Spleen (tissue), 7 donors: ENCODE results near the gene ATG4A.

Experiments
- CTCF ChIP-seq, 11 experiments: fragments of 200-600 bp in 7 of 11; fragments of 450-650 bp in 4 of 11; sonication (generic) in 4 of 11; IDR thresholded peaks in 8 of 11; conservative IDR thresholded peaks in 3 of 11; 1 replicate in 7 of 11; 2 replicates in 4 of 11; pipeline versions ENCODE4 v1.4.0 to v1.8.0; 2016 to 2021; ENCODE audit warnings: antibody characterized with exemption in 11 of 11, inconsistent platforms in 4 of 11, mild to moderate bottlenecking in 1 of 11
- POLR2A ChIP-seq, 3 donors: fragments of 450-650 bp; IDR thresholded peaks; one replicate each; pipeline ENCODE4 v1.5.1; 2017; ENCODE audit warnings: antibody characterized with exemption in 3 of 3, mild to moderate bottlenecking in 1 of 3
- POLR2AphosphoS5 ChIP-seq, 3 donors: sonication (generic); formaldehyde crosslinking; IDR thresholded peaks; one replicate each; pipeline ENCODE4 v1.5.1; 2017; ENCODE audit warnings: antibody characterized with exemption in 3 of 3
- donor health status: DM: no; HTN: no; CAD: no; lungs with moderate emphysema.
- donor health status: DM: no; HTN: no; CAD: no.
- donor health status: DM: no; HTN: no; CAD: no.

- TF ChIP-seq CTCF (IDR thresholded peaks at IDR 0.05 in 8 of 11, conservative IDR thresholded peaks at IDR 0.05 in 3 of 11) (no peak), POLR2AphosphoS5 (IDR thresholded peaks at IDR 0.05) (no peak), POLR2A (IDR thresholded peaks at IDR 0.05) (no peak)
Observed at GRCh38 chrX:108126661-108127060, 35.1 kb downstream of the ATG4A start.
